Activated T-cell treated with anti-CD3 and anti-CD28 coated beads, Interleukin-2, amount 50 U/mL, for 72 hours (primary cell): ENCODE measurements around the gene PZP. TPM values are rescaled to one million over a fixed set of nuclear protein-coding genes. Genes with fewer than 3 reads are reported as not detected.
A peak's percentile ranks its signal among the peaks of the same experiment; 100 is the strongest.

Experiments used
- ATAC-seq, 2 donors: fragments of 150-1000 bp; cut with Tn5 transposase; replicated peaks in 1 of 2; 2 replicates each; pipeline ENCODE4 v1.10.0; 2021; ENCODE audit warnings: moderate library complexity in 2 of 2, mild to moderate bottlenecking in 1 of 2
- DNase-seq, 2 donors: peaks; one replicate each; pipeline ENCODE4 v3.0.0; 2021 to 2022; ENCODE audit warnings: mixed read lengths in 1 of 2
- H3K27ac Mint-ChIP-seq: one replicate; pipeline ENCODE4 v1.8.0; 2022; ENCODE audit warnings: mild to moderate bottlenecking, moderate library complexity, mixed read lengths
- H3K27me3 Mint-ChIP-seq: one replicate; pipeline ENCODE4 v1.8.0; 2022; ENCODE audit warnings: low read depth, mixed read lengths
- H3K36me3 Mint-ChIP-seq, 2 donors: one replicate each; pipeline ENCODE4 v1.8.0; 2022; ENCODE audit warnings: mixed read lengths in 2 of 2, mild to moderate bottlenecking in 1 of 2; ENCODE audit not compliant: insufficient read depth in 2 of 2
- H3K4me1 Mint-ChIP-seq: one replicate; pipeline ENCODE4 v1.8.0; 2022; ENCODE audit warnings: low read depth, mixed read lengths
- H3K4me3 Mint-ChIP-seq, 2 donors: one replicate each; pipeline ENCODE4 v1.8.0; 2022; ENCODE audit warnings: mild to moderate bottlenecking in 2 of 2, mixed read lengths in 2 of 2, moderate library complexity in 2 of 2
- H3K9me3 Mint-ChIP-seq, 2 donors: one replicate each; pipeline ENCODE4 v1.8.0; 2022; ENCODE audit warnings: mixed read lengths in 2 of 2
- total RNA-seq, 2 donors: library from RNA; stranded (reverse); gene quantifications; one replicate each; pipeline ENCODE4 v1.2.3, GENCODE V29; 2022

PZP gene
- total RNA-seq, 2 donors from 2014 or later, result not detected

- no peak for DNase-seq
- no peak for ATAC-seq
- peaks cover 0 to 3% of the 10 kb centered on the region in 2 donors for H3K36me3 Mint-ChIP-seq
- no peaks in the 10 kb centered on the region for H3K4me1 Mint-ChIP-seq
- no peak overlapping the region for H3K27ac Mint-ChIP-seq
- H3K9me3 Mint-ChIP-seq, result peaks cover 0 to 2% of the 10 kb centered on the region in 2 donors
- H3K27me3 Mint-ChIP-seq, result no peaks in the 10 kb centered on the region
- H3K4me3 Mint-ChIP-seq, result no peak overlapping the region
These were observed 76.1 kb downstream of the PZP start for GRCh38 chr12:9132008-9132535.

GRCh38 chr12:9130244-9130643, 78.0 kb downstream of the PZP start:
- Mint-ChIP-seq H3K4me1 (no peaks in the 10 kb centered on the region), H3K9me3 (peaks cover 0 to 2% of the 10 kb centered on the region in 2 donors), H3K27me3 (no peaks in the 10 kb centered on the region), H3K27ac (no peak overlapping the region), H3K4me3 (no peak overlapping the region), H3K36me3 (peaks cover 0 to 3% of the 10 kb centered on the region in 2 donors)
- DNase-seq, result no peak
- no peak for ATAC-seq

DNA sequence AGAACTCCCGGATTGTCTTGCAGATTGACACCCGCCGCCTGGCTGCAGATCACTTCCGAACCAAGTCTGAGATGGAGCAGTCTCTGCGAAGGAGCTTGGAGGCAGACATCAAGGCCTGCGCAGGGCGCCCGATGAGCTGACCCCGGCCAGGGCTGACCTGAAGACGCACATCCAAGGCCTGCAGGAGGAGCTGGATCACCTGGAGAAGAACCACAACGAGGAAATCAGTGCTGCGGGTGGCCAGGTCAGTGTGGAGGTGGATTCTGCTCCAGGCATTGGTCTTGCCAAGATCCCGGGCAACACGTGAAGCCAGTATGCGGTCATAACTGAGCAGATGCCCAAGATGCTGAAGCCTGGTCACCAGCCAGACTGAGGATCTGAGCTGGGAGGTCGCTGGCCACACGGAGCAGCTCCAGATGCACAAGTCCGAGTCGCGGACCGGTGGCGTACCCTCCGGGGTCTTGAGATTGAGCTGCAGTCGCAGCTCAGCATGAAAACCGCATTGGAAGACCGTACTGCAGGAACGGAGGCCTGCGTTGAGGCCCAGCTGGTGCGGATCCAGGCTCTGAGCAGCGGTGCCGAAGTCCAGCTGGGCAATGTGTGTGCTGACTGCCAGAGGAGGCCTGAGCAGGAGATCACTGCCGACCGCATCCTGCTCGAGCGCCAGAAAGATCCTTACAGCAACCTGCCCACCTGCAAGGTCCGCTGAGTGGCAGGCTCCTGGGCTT, 80.1 kb downstream of the PZP start:
- no peak for ATAC-seq
- Mint-ChIP-seq H3K36me3 (peaks cover 0 to 3% of the 10 kb centered on the region in 2 donors), H3K4me1 (no peaks in the 10 kb centered on the region), H3K9me3 (peaks cover 0 to 2% of the 10 kb centered on the region in 2 donors), H3K27me3 (no peaks in the 10 kb centered on the region), H3K4me3 (no peak overlapping the region), H3K27ac (no peak overlapping the region)
- no peak for DNase-seq

GRCh38 chr12:9127484-9127883, 80.7 kb downstream of the PZP start:
- peaks cover 0 to 2% of the 10 kb centered on the region in 2 donors for H3K9me3 Mint-ChIP-seq
- H3K4me3 Mint-ChIP-seq, result no peak overlapping the region
- ATAC-seq (no peak), DNase-seq (no peak)
- H3K36me3 Mint-ChIP-seq, result peaks cover 0 to 3% of the 10 kb centered on the region in 2 donors
- H3K4me1 Mint-ChIP-seq, result no peaks in the 10 kb centered on the region
- no peaks in the 10 kb centered on the region for H3K27me3 Mint-ChIP-seq
- H3K27ac Mint-ChIP-seq, result no peak overlapping the region

- H3K4me3 Mint-ChIP-seq, result no peak overlapping the region
- no peak overlapping the region for H3K27ac Mint-ChIP-seq
- no peaks in the 10 kb centered on the region for H3K4me1 Mint-ChIP-seq
- no peaks in the 10 kb centered on the region for H3K27me3 Mint-ChIP-seq
- no peak for ATAC-seq
- DNase-seq, result no peak
- H3K36me3 Mint-ChIP-seq, result no peaks in the 10 kb centered on the region
- no peaks in the 10 kb centered on the region for H3K9me3 Mint-ChIP-seq
These were observed 83.7 kb downstream of the PZP start for GRCh38 chr12:9124383-9125031.

GRCh38 chr12:9123781-9124382, 84.3 kb downstream of the PZP start:
- Mint-ChIP-seq H3K4me1 (no peaks in the 10 kb centered on the region), H3K27me3 (no peaks in the 10 kb centered on the region), H3K27ac (no peak overlapping the region), H3K9me3 (no peaks in the 10 kb centered on the region), H3K36me3 (no peaks in the 10 kb centered on the region), H3K4me3 (no peak overlapping the region)
- no peak for DNase-seq
- ATAC-seq, result no peak

- no peak for DNase-seq
These were observed 86.0 kb downstream of the PZP start for GRCh38 chr12:9122091-9122609.

GRCh38 chr12:9120487-9121184, 87.6 kb downstream of the PZP start:
- H3K36me3 Mint-ChIP-seq, result no peaks in the 10 kb centered on the region
- H3K4me1 Mint-ChIP-seq, result peaks cover 14% of the 10 kb centered on the region
- ATAC-seq, result no peak
- H3K27me3 Mint-ChIP-seq, result peaks cover 5% of the 10 kb centered on the region
- H3K4me3 Mint-ChIP-seq, result no peak overlapping the region
- no peak overlapping the region for H3K27ac Mint-ChIP-seq
- H3K9me3 Mint-ChIP-seq, result no peaks in the 10 kb centered on the region
- no peak for DNase-seq

More at GRCh38 chr12:9122091-9122609, 86.0 kb downstream of the PZP start:
- Mint-ChIP-seq H3K4me1 (peaks cover 3% of the 10 kb centered on the region), H3K9me3 (no peaks in the 10 kb centered on the region), H3K27ac (no peak overlapping the region), H3K27me3 (peaks cover 4% of the 10 kb centered on the region), H3K4me3 (no peak overlapping the region), H3K36me3 (no peaks in the 10 kb centered on the region)
- no peak for ATAC-seq

- DNase-seq (no peak), ATAC-seq (peak; percentile 58 to 72)
- Mint-ChIP-seq H3K27me3 (peaks cover 5% of the 10 kb centered on the region), H3K9me3 (no peaks in the 10 kb centered on the region), H3K27ac (no peak overlapping the region), H3K36me3 (no peaks in the 10 kb centered on the region), H3K4me1 (peaks cover 14% of the 10 kb centered on the region), H3K4me3 (peak overlapping the region in 1 of 2 donors; percentile 3)
These were observed 90.0 kb downstream of the PZP start for GRCh38 chr12:9118158-9118557.

DNA sequence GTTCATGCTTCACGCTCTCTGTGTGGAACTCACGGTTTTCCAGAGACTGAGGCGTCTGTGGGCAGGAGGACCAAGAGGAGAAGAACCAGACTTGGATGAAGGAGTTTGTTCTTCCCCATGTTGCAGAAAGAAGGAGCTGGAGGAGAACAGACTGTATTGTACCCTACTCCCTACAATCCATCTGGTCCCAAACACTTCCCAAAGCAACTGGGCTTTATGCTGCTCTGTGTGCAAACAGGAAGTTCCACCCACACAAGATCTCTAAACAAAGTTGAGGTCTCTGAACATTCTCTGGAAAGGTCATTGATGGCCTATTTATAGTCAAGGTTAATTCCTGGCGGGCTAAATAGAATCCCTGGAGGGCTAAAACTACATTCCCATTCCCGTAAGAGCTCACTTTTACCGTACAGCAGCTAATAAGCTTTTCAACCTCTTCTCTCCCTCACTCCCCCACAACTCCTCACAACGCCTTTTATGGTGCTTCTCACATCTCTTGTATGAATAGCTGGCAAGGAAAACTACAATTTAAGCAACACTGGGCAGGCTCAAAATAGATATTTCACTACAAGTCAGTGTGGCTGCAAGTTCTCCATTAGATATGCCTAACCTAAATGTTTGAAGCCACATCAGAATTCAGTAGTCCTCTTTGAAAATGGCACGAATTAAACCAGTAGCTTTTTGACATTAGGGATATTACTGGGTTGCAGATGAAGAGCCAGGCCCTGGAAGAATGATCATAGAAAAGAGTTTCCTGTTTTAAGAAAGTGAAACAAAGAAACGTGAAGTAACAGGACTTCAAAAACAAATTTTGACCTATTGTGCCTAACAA, 92.2 kb downstream of the PZP start, which contains the start of gene A2M:
A2M (minus strand) TSS at position 189 of the 829 bp plus-strand sequence; CDS start at position 119, 70 bp downstream.
- DNase-seq (no peak), ATAC-seq (no peak)
- peaks cover 5% of the 10 kb centered on the region for H3K27me3 Mint-ChIP-seq
- no peaks in the 10 kb centered on the region for H3K36me3 Mint-ChIP-seq
- peaks cover 14% of the 10 kb centered on the region for H3K4me1 Mint-ChIP-seq
- peak within 1 kb of the TSS in 1 of 2 donors; percentile 53 for H3K4me3 Mint-ChIP-seq
- H3K9me3 Mint-ChIP-seq, result no peaks in the 10 kb centered on the region
- H3K27ac Mint-ChIP-seq, result peak within 1 kb of the TSS; percentile 24

- Mint-ChIP-seq H3K4me1 (peaks cover 14% of the 10 kb centered on the region), H3K4me3 (no peak overlapping the region), H3K27me3 (peaks cover 5% of the 10 kb centered on the region), H3K27ac (no peak overlapping the region), H3K36me3 (no peaks in the 10 kb centered on the region), H3K9me3 (no peaks in the 10 kb centered on the region)
- ATAC-seq (no peak), DNase-seq (no peak)
These were observed 93.2 kb downstream of the PZP start for GRCh38 chr12:9114946-9115345.

DNA sequence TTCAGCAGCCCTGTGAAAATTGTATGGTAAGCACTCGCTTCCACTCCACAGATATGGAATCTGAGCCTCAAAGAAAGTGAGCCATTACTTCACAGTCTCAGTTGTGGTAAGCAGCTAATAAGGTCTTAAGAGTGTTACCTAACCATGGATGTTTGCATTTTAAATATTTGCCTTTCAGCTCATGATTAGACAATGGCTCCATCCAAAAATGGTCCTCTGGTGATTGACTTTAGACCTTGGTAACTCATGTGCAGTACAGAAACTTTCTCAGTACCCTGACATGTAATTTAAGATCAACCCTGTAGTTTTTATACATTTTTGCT, 94.2 kb downstream of the PZP start:
- Mint-ChIP-seq H3K27me3 (peaks cover 5% of the 10 kb centered on the region), H3K4me3 (no peak overlapping the region), H3K9me3 (no peaks in the 10 kb centered on the region), H3K27ac (no peak overlapping the region), H3K36me3 (no peaks in the 10 kb centered on the region), H3K4me1 (peaks cover 14% of the 10 kb centered on the region)
- ATAC-seq (no peak), DNase-seq (no peak)
